Naive thymus-derived CD8-positive, alpha-beta T cell (primary cell): ENCODE data around the gene BHLHA15. TPM values are rescaled to one million over a fixed set of nuclear protein-coding genes. Genes with fewer than 3 reads are reported as not detected.
A peak's percentile ranks its signal among the peaks of the same experiment; 100 is the strongest.

Experiments used
- ATAC-seq, 2 donors: fragments of 150-1000 bp; cut with Tn5 transposase in 1 of 2; sonication (Bioruptor Pico), chemical (Tn5 transposase) in 1 of 2; 1 replicate in 1 of 2; 2 replicates in 1 of 2; pipeline ENCODE4 v1.10.0; 2021; ENCODE audit warnings: mild to moderate bottlenecking in 2 of 2, moderate library complexity in 2 of 2
- POLR2A ChIA-PET: fragments of 350-600 bp; sonication (Branson Sonifier 250); formaldehyde crosslinking; loops from one replicate; lab custom pipeline; 2021; ENCODE audit warnings: antibody characterized with exemption; lab: Charles Lee
- DNase-seq, 10 donors: peaks; one replicate each; pipeline versions ENCODE4 v3.0.0 to v3.0.0-alpha.2; 2020 to 2022
- H3K27ac Mint-ChIP-seq, 10 donors: one replicate each; pipeline ENCODE4 v1.8.0; 2020 to 2022; ENCODE audit warnings: mild to moderate bottlenecking in 10 of 10, mixed read lengths in 10 of 10, moderate library complexity in 4 of 10, inconsistent platforms in 1 of 10
- H3K27me3 Mint-ChIP-seq, 5 donors: one replicate each; pipeline ENCODE4 v1.8.0; 2021 to 2022; ENCODE audit warnings: mixed read lengths in 5 of 5
- H3K36me3 Mint-ChIP-seq, 3 donors: one replicate each; pipeline ENCODE4 v1.8.0; 2020 to 2022; ENCODE audit warnings: mixed read lengths in 3 of 3, mild to moderate bottlenecking in 2 of 3, inconsistent platforms in 1 of 3
- H3K4me1 Mint-ChIP-seq, 4 donors: one replicate each; pipeline ENCODE4 v1.8.0; 2021 to 2022; ENCODE audit warnings: mixed read lengths in 4 of 4
- H3K4me3 Mint-ChIP-seq, 10 donors: one replicate each; pipeline ENCODE4 v1.8.0; 2020 to 2022; ENCODE audit warnings: mild to moderate bottlenecking in 10 of 10, mixed read lengths in 10 of 10, moderate library complexity in 6 of 10, inconsistent platforms in 1 of 10
- H3K9me3 Mint-ChIP-seq, 9 donors: one replicate each; pipeline ENCODE4 v1.8.0; 2020 to 2022; ENCODE audit warnings: mixed read lengths in 9 of 9, mild to moderate bottlenecking in 3 of 9, inconsistent platforms in 1 of 9, moderate library complexity in 1 of 9
- polyA plus RNA-seq, 3 donors: library from polyadenylated mRNA; unstranded; fragments of 300-500 nt; fragmentation: Illumina TruSeq; gene quantifications; one replicate each; pipeline ENCODE4 v1.2.3, GENCODE V29; 2021
- total RNA-seq, 8 experiments: library from RNA in 2 of 8; stranded (reverse) in 2 of 8; gene quantifications; one replicate each; pipeline ENCODE4 v1.2.3 and lab custom pipeline; 2021 to 2026

The BHLHA15 gene
- total and polyA plus RNA-seq, 5 experiments from 2014 or later, result 0.47 TPM; not detected in 4

DNA sequence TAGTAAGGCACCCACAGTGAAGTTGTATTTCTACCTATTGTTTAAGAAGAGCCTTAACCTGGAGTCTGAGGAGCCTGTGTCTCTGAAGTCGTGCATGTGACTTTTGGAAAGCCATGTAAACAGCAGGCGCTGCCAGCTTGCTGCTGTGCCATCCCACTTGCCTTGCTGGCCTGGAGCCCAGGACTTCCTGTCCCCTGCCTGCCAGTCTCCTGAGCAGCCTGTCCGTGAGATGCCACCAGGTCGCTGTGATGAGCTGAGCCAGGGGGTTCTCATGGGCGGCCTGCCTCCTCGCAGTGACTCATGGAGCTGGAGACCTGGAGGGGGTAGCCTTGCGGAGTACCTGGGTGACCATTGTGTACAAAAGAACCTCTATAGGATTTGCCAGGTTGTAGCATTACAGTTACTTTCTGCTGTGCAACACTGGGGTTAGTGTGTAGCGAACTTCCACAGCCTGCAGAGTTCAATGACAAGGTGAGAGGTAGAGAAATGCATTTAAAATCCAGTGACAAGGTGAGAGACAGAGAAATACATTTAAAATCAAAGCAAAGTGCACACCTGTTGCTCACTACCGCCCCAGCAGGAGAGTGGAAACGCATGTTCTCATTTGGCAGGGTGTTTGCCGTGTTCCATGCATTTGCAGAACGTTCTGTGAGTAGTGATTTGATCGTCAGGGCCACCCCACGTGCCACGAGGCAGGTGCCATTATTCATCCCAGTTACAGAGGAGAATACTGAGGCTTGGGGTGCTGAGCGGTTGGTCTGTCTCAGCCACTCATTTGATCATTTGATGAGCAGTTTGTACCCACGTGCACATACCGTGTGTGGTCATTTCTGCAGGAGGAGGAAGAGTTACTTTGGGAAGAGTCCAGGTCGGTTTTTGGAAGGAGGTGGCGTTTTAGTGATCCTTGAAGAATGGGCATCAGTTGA is 36.6 kb upstream of the BHLHA15 start:
- POLR2A ChIA-PET, result no interaction called here
- ATAC-seq, result no peak
- Mint-ChIP-seq H3K36me3 (peaks cover 0 to 70% (median 13%) of the 10 kb centered on the region in 3 donors), H3K27me3 (no peaks in the 10 kb centered on the region), H3K9me3 (no peaks in the 10 kb centered on the region), H3K27ac (peak overlapping the region in 3 of 10 donors; percentile 18 to 70 (median 51)), H3K4me3 (no peak overlapping the region), H3K4me1 (peaks cover 0 to 4% (median 1%) of the 10 kb centered on the region in 4 donors)
- no peak for DNase-seq

GRCh38 chr7:98175260-98175940 is 35.8 kb upstream of the BHLHA15 start:
- H3K9me3 Mint-ChIP-seq, result no peaks in the 10 kb centered on the region
- H3K4me3 Mint-ChIP-seq, result no peak overlapping the region
- H3K36me3 Mint-ChIP-seq, result peaks cover 0 to 64% (median 13%) of the 10 kb centered on the region in 3 donors
- POLR2A ChIA-PET, result no interaction called here
- no peaks in the 10 kb centered on the region for H3K27me3 Mint-ChIP-seq
- no peak for DNase-seq
- peak overlapping the region in 2 of 10 donors; percentile 18 to 70 for H3K27ac Mint-ChIP-seq
- peaks cover 0 to 4% (median 1%) of the 10 kb centered on the region in 4 donors for H3K4me1 Mint-ChIP-seq
- ATAC-seq, result no peak

GRCh38 chr7:98177553-98177952 is 33.7 kb upstream of the BHLHA15 start:
- POLR2A ChIA-PET, result no interaction called here
- Mint-ChIP-seq H3K27me3 (no peaks in the 10 kb centered on the region), H3K9me3 (no peaks in the 10 kb centered on the region), H3K36me3 (peaks cover 0 to 53% (median 8%) of the 10 kb centered on the region in 3 donors), H3K4me3 (no peak overlapping the region), H3K27ac (peak overlapping the region in 1 of 10 donors; percentile 34), H3K4me1 (peaks cover 0 to 6% (median 1%) of the 10 kb centered on the region in 4 donors)
- no peak for DNase-seq
- ATAC-seq, result no peak

- peaks cover 0 to 50% (median 4%) of the 10 kb centered on the region in 3 donors for H3K36me3 Mint-ChIP-seq
- DNase-seq (no peak), ATAC-seq (no peak)
- POLR2A ChIA-PET, result no interaction called here
- H3K4me3 Mint-ChIP-seq, result no peak overlapping the region
- H3K9me3 Mint-ChIP-seq, result no peaks in the 10 kb centered on the region
- H3K27me3 Mint-ChIP-seq, result no peaks in the 10 kb centered on the region
- H3K4me1 Mint-ChIP-seq, result peaks cover 0 to 6% (median 0%) of the 10 kb centered on the region in 4 donors
- H3K27ac Mint-ChIP-seq, result no peak overlapping the region
These were observed 32.9 kb upstream of the BHLHA15 start for GRCh38 chr7:98178321-98178720.

- ATAC-seq (no peak), DNase-seq (no peak)
- H3K36me3 Mint-ChIP-seq, result peaks cover 0 to 47% (median 4%) of the 10 kb centered on the region in 3 donors
These were observed 32.3 kb upstream of the BHLHA15 start for GRCh38 chr7:98178762-98179490.

DNA sequence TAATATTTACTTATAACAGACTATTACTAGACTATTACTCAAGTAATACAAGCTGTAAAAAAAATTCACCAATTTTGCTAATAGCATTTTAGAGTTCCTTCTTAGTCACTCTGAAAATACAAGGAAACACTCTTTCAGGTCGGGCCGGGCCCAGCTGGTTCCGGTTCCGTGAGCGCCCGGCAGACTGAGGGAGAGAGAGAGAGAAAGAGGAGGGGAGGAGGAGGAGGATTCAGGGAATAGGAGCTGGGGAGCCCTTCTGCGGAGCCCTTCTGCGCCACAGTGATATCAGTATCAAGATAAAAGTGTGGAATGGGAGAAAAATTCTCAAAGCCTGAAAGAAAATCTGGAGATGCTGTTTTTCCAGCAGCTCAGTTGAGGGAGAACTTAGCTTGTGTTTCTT is 30.5 kb upstream of the BHLHA15 start:
- POLR2A ChIA-PET, result interaction anchor here (0.6 kb wide), 1 partner anchor 55 kb away, joined by 3 read pairs; no protein-coding TSS in a partner anchor
- peak overlapping the region in 1 of 10 donors; percentile 72 for H3K27ac Mint-ChIP-seq
- H3K4me1 Mint-ChIP-seq, result peaks cover 0 to 2% (median under 1%) of the 10 kb centered on the region in 4 donors
- no peaks in the 10 kb centered on the region for H3K9me3 Mint-ChIP-seq
- no peaks in the 10 kb centered on the region for H3K27me3 Mint-ChIP-seq
- peaks cover 0 to 39% (median 4%) of the 10 kb centered on the region in 3 donors for H3K36me3 Mint-ChIP-seq
- ATAC-seq, result no peak
- no peak for DNase-seq
- no peak overlapping the region for H3K4me3 Mint-ChIP-seq

More at GRCh38 chr7:98178762-98179490, 32.3 kb upstream of the BHLHA15 start:
- Mint-ChIP-seq H3K4me1 (peaks cover 0 to 6% (median 0%) of the 10 kb centered on the region in 4 donors), H3K27ac (peak overlapping the region in 1 of 10 donors; percentile 8), H3K9me3 (no peaks in the 10 kb centered on the region), H3K4me3 (no peak overlapping the region), H3K27me3 (no peaks in the 10 kb centered on the region)
- POLR2A ChIA-PET, result interaction anchor here (0.6 kb wide), 1 partner anchor 132 kb away, joined by 3 read pairs; no protein-coding TSS in a partner anchor

GRCh38 chr7:98185101-98185500 is 26.1 kb upstream of the BHLHA15 start:
- peaks cover 5 to 54% (median 33%) of the 10 kb centered on the region in 3 donors for H3K36me3 Mint-ChIP-seq
- no peak for ATAC-seq
- no peak overlapping the region for H3K27ac Mint-ChIP-seq
- no peak overlapping the region for H3K4me3 Mint-ChIP-seq
- POLR2A ChIA-PET, result no interaction called here
- no peak for DNase-seq
- H3K9me3 Mint-ChIP-seq, result peaks cover 0 to 20% (median 0%) of the 10 kb centered on the region in 9 donors
- H3K27me3 Mint-ChIP-seq, result no peaks in the 10 kb centered on the region
- H3K4me1 Mint-ChIP-seq, result peaks cover 9 to 13% (median 11%) of the 10 kb centered on the region in 4 donors

DNA sequence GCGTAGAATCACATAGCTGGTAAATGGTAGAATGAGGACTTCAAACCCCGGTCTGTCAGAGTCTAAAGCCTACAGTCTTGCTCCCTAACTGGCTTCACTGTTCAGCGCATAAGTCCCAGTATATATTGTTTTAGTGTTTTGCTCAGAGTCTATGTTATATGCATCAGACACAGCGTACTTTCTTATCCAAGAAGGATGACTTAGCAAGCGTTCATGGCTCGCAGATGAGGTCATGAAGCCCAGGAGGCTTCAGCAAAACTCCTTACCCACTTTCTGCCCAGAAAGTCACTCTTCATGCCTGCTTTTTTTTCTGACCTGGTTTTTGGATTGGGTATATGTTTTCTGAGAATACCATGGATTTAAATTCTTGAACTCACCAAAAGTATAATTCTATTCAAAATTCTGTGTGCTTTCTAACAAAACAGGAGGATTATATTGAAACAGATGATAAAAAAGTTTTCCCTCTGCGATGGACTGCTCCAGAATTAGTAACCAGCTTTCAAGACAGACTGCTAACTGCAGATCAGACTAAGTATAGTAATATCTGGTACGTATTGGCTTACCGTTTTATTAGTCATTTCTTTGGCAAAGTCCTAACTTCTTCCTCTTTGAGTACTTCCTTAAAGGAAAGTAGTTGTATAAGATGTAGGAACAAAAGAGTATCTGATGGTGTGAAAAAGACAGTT is 24.6 kb upstream of the BHLHA15 start:
- Mint-ChIP-seq H3K4me3 (no peak overlapping the region), H3K36me3 (peaks cover 5 to 63% (median 36%) of the 10 kb centered on the region in 3 donors), H3K27ac (no peak overlapping the region), H3K4me1 (peaks cover 10 to 19% (median 13%) of the 10 kb centered on the region in 4 donors), H3K9me3 (peaks cover 0 to 20% (median 0%) of the 10 kb centered on the region in 9 donors), H3K27me3 (no peaks in the 10 kb centered on the region)
- POLR2A ChIA-PET, result interaction anchor here (0.8 kb wide), 1 partner anchor 16 kb away, joined by 3 read pairs; no protein-coding TSS in a partner anchor
- DNase-seq, result no peak
- ATAC-seq, result no peak

GRCh38 chr7:98187138-98187502 is 24.1 kb upstream of the BHLHA15 start:
- Mint-ChIP-seq H3K27ac (no peak overlapping the region), H3K9me3 (peaks cover 0 to 20% (median 0%) of the 10 kb centered on the region in 9 donors), H3K4me1 (peaks cover 10 to 19% (median 13%) of the 10 kb centered on the region in 4 donors), H3K4me3 (no peak overlapping the region), H3K36me3 (peaks cover 5 to 66% (median 39%) of the 10 kb centered on the region in 3 donors), H3K27me3 (no peaks in the 10 kb centered on the region)
- ATAC-seq (no peak), DNase-seq (no peak)
- POLR2A ChIA-PET, result no interaction called here

GRCh38 chr7:98189559-98189958 is 21.7 kb upstream of the BHLHA15 start:
- POLR2A ChIA-PET, result no interaction called here
- peak overlapping the region in 5 of 10 donors; percentile 46 to 81 (median 69) for H3K27ac Mint-ChIP-seq

GRCh38 chr7:98191668-98192431 is 19.4 kb upstream of the BHLHA15 start:
- H3K27me3 Mint-ChIP-seq, result no peaks in the 10 kb centered on the region
- DNase-seq, result no peak
- POLR2A ChIA-PET, result interaction anchor here (0.9 to 1.1 kb wide), 3 partner anchors 11 to 43 kb away, joined by 3 to 5 read pairs (median 3); no protein-coding TSS in a partner anchor
- peaks cover 0 to 20% (median 0%) of the 10 kb centered on the region in 9 donors for H3K9me3 Mint-ChIP-seq
- H3K4me1 Mint-ChIP-seq, result peaks cover 13 to 24% (median 17%) of the 10 kb centered on the region in 4 donors
- H3K36me3 Mint-ChIP-seq, result peaks cover 5 to 86% (median 46%) of the 10 kb centered on the region in 3 donors
- ATAC-seq, result no peak
- H3K27ac Mint-ChIP-seq, result peak overlapping the region in 1 of 10 donors; percentile 35
- no peak overlapping the region for H3K4me3 Mint-ChIP-seq

More at GRCh38 chr7:98189559-98189958, 21.7 kb upstream of the BHLHA15 start:
- Mint-ChIP-seq H3K4me1 (peaks cover 10 to 19% (median 12%) of the 10 kb centered on the region in 4 donors), H3K27me3 (no peaks in the 10 kb centered on the region), H3K9me3 (peaks cover 0 to 20% (median 0%) of the 10 kb centered on the region in 9 donors), H3K36me3 (peaks cover 5 to 81% (median 49%) of the 10 kb centered on the region in 3 donors), H3K4me3 (peak overlapping the region in 2 of 10 donors; percentile 24 to 29)
- peak in 1 of 2 donors; percentile 47 for ATAC-seq
- DNase-seq, result no peak
